Measurements from ENCODE around the gene ODAD3. TPM values are rescaled to one million over a fixed set of nuclear protein-coding genes. Genes with fewer than 3 reads are reported as not detected.

ODAD3 gene
- total RNA-seq, 1 donor from 2014 or later, result 0.66 TPM

DNA sequence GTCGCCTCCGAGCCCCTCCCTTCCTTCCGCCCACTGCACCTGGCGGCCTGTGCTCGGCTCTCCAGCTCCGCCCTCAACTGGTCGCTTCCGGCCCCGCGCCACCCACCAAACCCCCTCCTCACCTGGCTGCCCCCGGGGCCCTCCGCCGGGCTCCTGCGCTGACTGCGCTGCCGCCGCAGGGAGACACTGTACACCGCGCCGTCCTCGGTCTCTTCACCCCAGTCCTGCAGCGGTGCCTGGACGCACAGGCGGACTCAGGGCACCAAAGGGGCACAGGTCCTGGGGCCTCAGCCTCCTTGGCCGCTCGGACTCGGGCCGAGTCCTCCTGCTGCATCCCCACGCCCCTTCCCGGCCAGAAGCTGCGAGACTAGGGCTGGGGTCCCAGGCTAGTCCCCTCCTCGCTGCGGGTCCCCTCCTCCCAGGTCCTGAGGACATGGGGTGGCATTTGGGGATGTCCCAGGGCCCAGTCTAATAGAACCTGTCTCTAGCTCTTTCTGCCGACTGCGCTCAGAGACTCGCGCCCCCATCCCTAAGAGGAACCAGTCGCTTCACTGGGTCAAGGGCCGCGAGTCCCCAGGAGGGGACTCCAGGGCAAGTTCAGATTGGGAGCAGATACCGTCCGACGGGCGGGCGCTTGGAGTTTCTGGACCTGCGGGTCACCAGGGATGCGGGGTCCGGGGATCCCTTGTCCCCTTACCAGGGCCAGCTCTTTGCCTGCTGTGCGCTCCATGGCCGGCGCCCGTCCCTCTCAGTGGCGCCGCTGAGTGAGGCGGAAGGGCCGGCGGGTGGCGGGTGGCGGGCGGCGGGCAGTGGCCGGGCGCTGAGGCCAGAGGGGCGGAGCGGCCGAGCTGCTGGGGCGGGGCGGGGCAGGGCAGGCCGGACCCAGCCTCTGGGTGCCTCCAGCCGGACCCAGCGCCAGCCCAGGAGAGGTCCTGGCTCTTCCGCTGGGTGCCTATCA is 16.1 kb downstream of the ODAD3 start, which contains the start of gene RGL3:
Gene RGL3, minus strand, starts transcription at position 766 of the 958 bp plus-strand sequence. Its CDS starts 36 bp downstream, at position 730.
- Histone ChIP-seq H3K9ac (ENCODE audit: low read length) (no peak within 1 kb of the TSS), H3K27me3 (ENCODE audit: insufficient read depth, low read length) (peaks cover 53% of the 10 kb centered on the region), H2AFZ (ENCODE audit: low read depth, low read length) (no peak within 1 kb of the TSS), H4K20me1 (ENCODE audit: insufficient read depth, low read length) (no peaks in the 10 kb centered on the region), H3K4me1 (ENCODE audit: insufficient read depth, low read length) (peaks cover 3% of the 10 kb centered on the region), H3K9me3 (ENCODE audit: insufficient read depth, low read depth, low read length) (no peaks in the 10 kb centered on the region), H3K79me2 (ENCODE audit: insufficient read depth, low read length) (no peaks in the 10 kb centered on the region), H3K4me3 (ENCODE audit: insufficient read depth, low read depth, low read length) (no peak within 1 kb of the TSS), H3K27ac (ENCODE audit: low read depth, low read length) (no peak within 1 kb of the TSS), H3K36me3 (ENCODE audit: insufficient read depth, low read length) (no peaks in the 10 kb centered on the region), H3K4me2 (ENCODE audit: low read length) (peak within 1 kb of the TSS; percentile 22)
- Mint-ChIP-seq H3K36me3 (ENCODE audit: low read depth, unreplicated experiment) (no peaks in the 10 kb centered on the region), H3K27ac (ENCODE audit: unreplicated experiment) (no peak within 1 kb of the TSS), H3K9me3 (ENCODE audit: unreplicated experiment) (peaks cover 3% of the 10 kb centered on the region), H3K27me3 (ENCODE audit: low read depth, unreplicated experiment) (peaks cover 46% of the 10 kb centered on the region), H3K4me1 (ENCODE audit: low read depth, unreplicated experiment) (no peaks in the 10 kb centered on the region), H3K4me3 (ENCODE audit: unreplicated experiment) (peak within 1 kb of the TSS; percentile 54)
- DNase-seq (ENCODE audit: low read depth) (no peak), FAIRE-seq (no peak)
- TF ChIP-seq EZH2 (IDR thresholded peaks at IDR 0.05; ENCODE audit: insufficient read depth, low read length), result peak; percentile 87
- TF ChIP-seq, protein P1, sequence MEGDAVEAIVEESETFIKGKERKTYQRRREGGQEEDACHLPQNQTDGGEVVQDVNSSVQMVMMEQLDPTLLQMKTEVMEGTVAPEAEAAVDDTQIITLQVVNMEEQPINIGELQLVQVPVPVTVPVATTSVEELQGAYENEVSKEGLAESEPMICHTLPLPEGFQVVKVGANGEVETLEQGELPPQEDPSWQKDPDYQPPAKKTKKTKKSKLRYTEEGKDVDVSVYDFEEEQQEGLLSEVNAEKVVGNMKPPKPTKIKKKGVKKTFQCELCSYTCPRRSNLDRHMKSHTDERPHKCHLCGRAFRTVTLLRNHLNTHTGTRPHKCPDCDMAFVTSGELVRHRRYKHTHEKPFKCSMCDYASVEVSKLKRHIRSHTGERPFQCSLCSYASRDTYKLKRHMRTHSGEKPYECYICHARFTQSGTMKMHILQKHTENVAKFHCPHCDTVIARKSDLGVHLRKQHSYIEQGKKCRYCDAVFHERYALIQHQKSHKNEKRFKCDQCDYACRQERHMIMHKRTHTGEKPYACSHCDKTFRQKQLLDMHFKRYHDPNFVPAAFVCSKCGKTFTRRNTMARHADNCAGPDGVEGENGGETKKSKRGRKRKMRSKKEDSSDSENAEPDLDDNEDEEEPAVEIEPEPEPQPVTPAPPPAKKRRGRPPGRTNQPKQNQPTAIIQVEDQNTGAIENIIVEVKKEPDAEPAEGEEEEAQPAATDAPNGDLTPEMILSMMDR (IDR thresholded peaks at IDR 0.05; ENCODE audit: insufficient read depth, low read depth, low read length), result no peak

DNA sequence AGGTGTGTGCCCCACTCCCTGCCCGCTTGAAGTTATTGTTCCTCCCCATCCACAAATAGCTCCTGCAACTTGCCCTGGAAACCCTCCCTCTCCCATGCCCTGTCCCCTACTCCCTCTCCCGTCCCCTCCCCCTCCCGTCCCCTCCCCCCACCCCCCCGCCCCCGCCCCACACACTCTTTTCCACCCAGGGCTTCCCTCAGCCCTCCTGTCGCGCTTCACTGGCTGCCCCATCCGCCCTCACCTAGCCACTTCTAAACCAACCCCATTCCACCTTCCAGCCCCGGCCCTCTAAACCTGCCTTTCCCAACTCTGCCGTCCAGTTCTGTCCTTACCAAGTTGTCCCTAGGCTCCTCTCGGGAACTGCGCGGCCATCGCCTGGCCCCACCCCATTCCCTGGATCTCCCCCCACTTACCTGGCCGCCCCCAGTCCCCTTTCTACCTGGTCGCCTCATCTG is 16.8 kb downstream of the ODAD3 start:
- H3K27ac Mint-ChIP-seq (ENCODE audit: unreplicated experiment), result no peak overlapping the region
- peaks cover 47% of the 10 kb centered on the region for H3K27me3 ChIP-seq (ENCODE audit: insufficient read depth, low read length)
- no peak overlapping the region for H3K4me3 ChIP-seq (ENCODE audit: insufficient read depth, low read depth, low read length)
- peaks cover 3% of the 10 kb centered on the region for H3K4me1 ChIP-seq (ENCODE audit: insufficient read depth, low read length)
- H3K79me2 ChIP-seq (ENCODE audit: insufficient read depth, low read length), result no peaks in the 10 kb centered on the region
- H3K4me1 Mint-ChIP-seq (ENCODE audit: low read depth, unreplicated experiment), result no peaks in the 10 kb centered on the region
- no peaks in the 10 kb centered on the region for H3K9me3 ChIP-seq (ENCODE audit: insufficient read depth, low read depth, low read length)
- H2AFZ ChIP-seq (ENCODE audit: low read depth, low read length), result no peak overlapping the region
- no peak for FAIRE-seq
- H3K27me3 Mint-ChIP-seq (ENCODE audit: low read depth, unreplicated experiment), result peaks cover 40% of the 10 kb centered on the region
- no peak overlapping the region for H3K4me2 ChIP-seq (ENCODE audit: low read length)
- H4K20me1 ChIP-seq (ENCODE audit: insufficient read depth, low read length), result no peaks in the 10 kb centered on the region
- H3K36me3 Mint-ChIP-seq (ENCODE audit: low read depth, unreplicated experiment), result no peaks in the 10 kb centered on the region
- no peak overlapping the region for H3K9ac ChIP-seq (ENCODE audit: low read length)
- H3K36me3 ChIP-seq (ENCODE audit: insufficient read depth, low read length), result no peaks in the 10 kb centered on the region
- DNase-seq (ENCODE audit: low read depth), result no peak
- TF ChIP-seq EZH2 (IDR thresholded peaks at IDR 0.05; ENCODE audit: insufficient read depth, low read length), result no peak
- TF ChIP-seq, protein P1 (IDR thresholded peaks at IDR 0.05; ENCODE audit: insufficient read depth, low read depth, low read length), result no peak
- no peaks in the 10 kb centered on the region for H3K9me3 Mint-ChIP-seq (ENCODE audit: unreplicated experiment)
- H3K4me3 Mint-ChIP-seq (ENCODE audit: unreplicated experiment), result peak overlapping the region; percentile 45
- H3K27ac ChIP-seq (ENCODE audit: low read depth, low read length), result no peak overlapping the region
